GM12874 (cell line): Measurements from ENCODE around the gene LCP2.

Source experiments
- CTCF ChIP-seq: IDR thresholded peaks from 2 replicates; pipeline ENCODE4 v1.5.1; 2011; ENCODE audit warnings: low read depth, mild to moderate bottlenecking, control low read depth, low read length, moderate library complexity; ENCODE audit not compliant: insufficient read depth

Gene LCP2

GRCh38 chr5:170225326-170226128 lies 72.0 kb downstream of the LCP2 start:
- TF ChIP-seq CTCF = peak; percentile 62

- no peak for TF ChIP-seq CTCF
Measured at GRCh38 chr5:170223906-170224305, 73.7 kb downstream of the LCP2 start.

- no peak for TF ChIP-seq CTCF
Measured at GRCh38 chr5:170223360-170223759, 74.2 kb downstream of the LCP2 start.

GRCh38 chr5:170221327-170221741 lies 76.2 kb downstream of the LCP2 start:
- TF ChIP-seq CTCF = no peak

- TF ChIP-seq CTCF = no peak
Measured at GRCh38 chr5:170220191-170220590, 77.4 kb downstream of the LCP2 start.

DNA sequence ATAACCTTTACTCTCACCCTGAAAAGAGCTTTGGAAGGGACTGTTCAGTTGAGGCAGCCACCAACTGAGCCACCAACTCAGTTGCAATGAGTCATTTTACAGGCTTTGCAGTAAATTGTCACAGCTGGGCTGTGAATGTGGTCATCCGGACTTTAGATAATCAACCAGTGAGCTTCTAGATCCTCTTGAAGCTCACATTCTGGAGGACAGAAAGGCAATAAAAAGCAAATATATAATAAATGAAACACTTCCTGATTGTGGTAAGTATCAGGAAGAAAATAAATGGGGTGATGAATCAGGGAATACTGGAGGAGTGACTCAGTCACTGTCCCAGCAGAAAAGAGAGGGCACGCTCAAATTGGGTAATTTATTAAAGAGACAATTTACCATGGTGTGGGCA lies 78.0 kb downstream of the LCP2 start:
- no peak for TF ChIP-seq CTCF

DNA sequence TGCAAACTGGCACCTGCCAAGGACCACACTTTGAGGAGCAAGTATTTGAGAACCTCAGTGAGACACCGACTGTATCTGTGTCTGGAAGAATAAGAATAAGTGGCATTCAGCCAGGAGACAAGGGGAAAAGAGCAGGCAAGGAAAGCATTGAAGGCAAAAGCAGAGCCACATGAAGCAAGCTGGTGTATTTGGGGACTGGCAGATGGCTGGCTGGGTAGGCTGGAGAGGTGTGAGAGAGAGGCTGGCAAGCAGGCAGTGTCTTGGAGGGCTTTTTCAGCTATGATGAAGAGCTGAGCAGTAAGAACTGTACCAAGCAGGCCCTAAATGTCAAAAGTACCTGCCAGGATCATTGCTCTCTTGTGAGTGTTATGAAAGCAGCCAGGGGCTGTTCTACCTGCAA lies 78.9 kb downstream of the LCP2 start:
- TF ChIP-seq CTCF = no peak
